Activated T-helper 1 cell treated with anti-CD3 and anti-CD28 coated beads, Interleukin-12 subunit alpha, Interleukin-12 subunit beta, Interleukin-2, Interleukin-4 antibody, amounts not matched to agents 30 ng/mL and 10 ng/mL and 1 ng/mL, durations not matched to agents 14 hours and 24 hours and 36 hours (primary cell): Measurements from ENCODE around the gene SMARCA2. TPM values are rescaled to one million over a fixed set of nuclear protein-coding genes. Genes with fewer than 3 reads are reported as not detected.
A peak's percentile ranks its signal among the peaks of the same experiment; 100 is the strongest.

Source experiments
- DNase-seq: peaks from one replicate; pipeline ENCODE4 v3.0.0; 2021; ENCODE audit warnings: low spot score
- H3K27ac Mint-ChIP-seq: one replicate; pipeline ENCODE4 v1.8.0; 2021; ENCODE audit warnings: mild to moderate bottlenecking, mixed read lengths
- H3K27me3 Mint-ChIP-seq: one replicate; pipeline ENCODE4 v1.8.0; 2022; ENCODE audit warnings: mild to moderate bottlenecking, moderate library complexity, mixed read lengths; ENCODE audit not compliant: insufficient read depth
- H3K36me3 Mint-ChIP-seq: one replicate; pipeline ENCODE4 v1.8.0; 2021; ENCODE audit warnings: low read depth, mixed read lengths
- H3K4me1 Mint-ChIP-seq: one replicate; pipeline ENCODE4 v1.8.0; 2021; ENCODE audit warnings: low read depth, mixed read lengths
- H3K4me3 Mint-ChIP-seq: one replicate; pipeline ENCODE4 v1.8.0; 2021; ENCODE audit warnings: mild to moderate bottlenecking, moderate library complexity, mixed read lengths
- H3K9me3 Mint-ChIP-seq: one replicate; pipeline ENCODE4 v1.8.0; 2021; ENCODE audit warnings: mixed read lengths
- intact Hi-C: fragments of 100-400 bp; cut with micrococcal nuclease; formaldehyde crosslinking; loops from one replicate; pipeline ENCODE4 v1.15.1; 2024
- total RNA-seq: library from RNA; stranded (reverse); gene quantifications from 2 replicates; pipeline ENCODE4 v1.2.3, GENCODE V29; 2022

Gene SMARCA2
- total RNA-seq, 1 donor from 2014 or later = 105 TPM

DNA sequence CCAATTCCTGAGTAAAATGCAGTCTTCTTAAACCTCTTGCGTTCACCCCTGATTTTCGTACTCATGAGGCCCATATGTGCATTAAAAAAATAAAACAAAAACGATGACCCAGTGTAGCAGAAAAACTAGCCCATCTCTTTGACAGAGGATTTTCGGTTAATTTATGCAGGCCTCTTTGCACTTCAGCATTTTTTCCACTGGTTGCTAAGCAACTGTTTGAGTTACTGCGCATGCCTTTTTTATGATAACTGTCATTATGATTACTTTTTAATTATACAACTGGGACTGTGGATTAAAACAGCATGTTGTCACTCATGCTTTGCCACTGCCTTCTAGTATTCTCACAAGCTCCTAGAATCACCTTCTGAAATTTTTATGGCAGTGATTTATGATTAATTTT, 165.0 kb downstream of the SMARCA2 start:
- no peaks in the 10 kb centered on the region for H3K9me3 Mint-ChIP-seq
- DNase-seq = no peak
- no peak overlapping the region for H3K27ac Mint-ChIP-seq
- H3K36me3 Mint-ChIP-seq = peaks cover 14% of the 10 kb centered on the region
- H3K4me1 Mint-ChIP-seq = no peaks in the 10 kb centered on the region
- intact Hi-C loops = loop anchor here (1.0 kb wide), 1 partner anchor 48 kb away; no protein-coding TSS in a partner anchor
- no peaks in the 10 kb centered on the region for H3K27me3 Mint-ChIP-seq
- H3K4me3 Mint-ChIP-seq = no peak overlapping the region

DNA sequence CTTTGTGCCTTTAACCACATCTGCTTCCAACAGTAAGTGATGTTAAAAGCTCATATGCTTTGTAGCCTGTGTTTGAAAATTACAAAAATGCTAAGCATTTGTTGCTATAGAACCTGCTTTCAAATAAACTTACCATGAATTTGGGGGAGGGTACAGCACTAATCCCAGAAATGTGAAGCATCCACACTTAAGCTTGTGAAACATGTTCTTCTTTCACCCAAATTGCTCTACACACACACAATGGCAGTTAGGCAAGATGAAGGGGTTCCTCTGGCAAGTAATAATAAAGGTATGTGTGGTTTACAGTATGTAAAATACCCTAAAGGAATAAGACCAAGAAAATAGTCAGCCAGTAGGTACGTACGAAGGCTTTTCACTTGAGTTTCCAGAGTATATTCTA, 165.6 kb downstream of the SMARCA2 start:
- peaks cover 17% of the 10 kb centered on the region for H3K36me3 Mint-ChIP-seq
- H3K27ac Mint-ChIP-seq = no peak overlapping the region
- no peak for DNase-seq
- H3K4me1 Mint-ChIP-seq = no peaks in the 10 kb centered on the region
- intact Hi-C loops = loop anchor here (1.0 kb wide), 1 partner anchor 48 kb away; no protein-coding TSS in a partner anchor
- no peaks in the 10 kb centered on the region for H3K27me3 Mint-ChIP-seq
- no peaks in the 10 kb centered on the region for H3K9me3 Mint-ChIP-seq
- H3K4me3 Mint-ChIP-seq = no peak overlapping the region

DNA sequence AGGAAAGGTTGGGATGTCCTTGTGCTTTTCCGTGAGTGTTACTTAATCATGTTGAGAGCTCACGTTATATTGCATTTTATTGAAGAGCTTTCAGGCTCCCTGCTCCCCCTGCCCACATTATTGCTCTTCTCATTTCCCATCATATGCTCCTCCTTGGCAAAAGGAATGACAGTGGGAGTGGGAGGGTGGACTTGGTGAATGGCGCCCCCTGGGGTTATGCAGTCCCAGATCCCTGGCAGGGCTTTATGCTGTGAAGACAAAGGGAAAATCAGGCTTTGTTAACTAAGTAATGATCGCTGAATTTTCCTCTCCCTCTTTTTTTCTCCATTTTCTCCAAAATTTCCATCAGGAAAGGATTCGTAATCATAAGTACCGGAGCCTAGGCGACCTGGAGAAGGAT, 166.6 kb downstream of the SMARCA2 start:
- no peak for DNase-seq
- Mint-ChIP-seq H3K27me3 (no peaks in the 10 kb centered on the region), H3K27ac (no peak overlapping the region), H3K36me3 (peaks cover 26% of the 10 kb centered on the region), H3K4me1 (no peaks in the 10 kb centered on the region), H3K4me3 (no peak overlapping the region), H3K9me3 (no peaks in the 10 kb centered on the region)
- intact Hi-C loops = no loop called here

DNA sequence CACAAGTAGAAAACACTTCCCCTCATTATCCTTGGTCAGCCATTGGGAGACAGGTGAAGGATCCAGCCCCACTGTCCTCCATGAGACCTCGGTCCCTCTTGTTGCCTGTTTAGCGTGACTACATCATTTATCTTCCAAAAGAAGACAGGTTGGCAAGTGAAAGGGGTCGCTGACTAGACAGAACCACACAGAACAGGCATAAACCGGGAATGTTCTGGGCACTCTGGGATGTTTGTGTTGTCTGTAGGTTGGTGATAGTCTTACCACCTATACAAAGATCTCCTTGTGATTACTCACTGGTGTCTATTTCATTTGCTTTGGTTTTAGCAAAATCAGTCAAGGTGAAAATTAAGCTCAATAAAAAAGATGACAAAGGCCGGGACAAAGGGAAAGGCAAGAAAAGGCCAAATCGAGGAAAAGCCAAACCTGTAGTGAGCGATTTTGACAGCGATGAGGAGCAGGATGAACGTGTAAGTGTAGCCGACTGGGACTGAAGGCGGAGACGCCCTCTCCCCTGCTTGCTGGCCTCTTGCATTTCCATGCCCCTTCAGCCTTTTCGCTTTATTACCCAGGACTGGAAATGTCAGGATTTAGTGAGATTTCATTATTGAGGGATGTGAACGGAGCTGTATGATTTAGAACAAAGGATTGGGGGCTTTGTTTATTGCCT, 175.9 kb downstream of the SMARCA2 start:
- Mint-ChIP-seq H3K9me3 (no peaks in the 10 kb centered on the region), H3K36me3 (peaks cover 59% of the 10 kb centered on the region), H3K27ac (no peak overlapping the region), H3K4me1 (peaks cover 14% of the 10 kb centered on the region), H3K27me3 (no peaks in the 10 kb centered on the region), H3K4me3 (no peak overlapping the region)
- intact Hi-C loops = loop anchor here (5.0 to 10.0 kb wide), 2 partner anchors 314 to 434 kb away; partner anchors contain the start of gene VLDLR
- DNase-seq = no peak

DNA sequence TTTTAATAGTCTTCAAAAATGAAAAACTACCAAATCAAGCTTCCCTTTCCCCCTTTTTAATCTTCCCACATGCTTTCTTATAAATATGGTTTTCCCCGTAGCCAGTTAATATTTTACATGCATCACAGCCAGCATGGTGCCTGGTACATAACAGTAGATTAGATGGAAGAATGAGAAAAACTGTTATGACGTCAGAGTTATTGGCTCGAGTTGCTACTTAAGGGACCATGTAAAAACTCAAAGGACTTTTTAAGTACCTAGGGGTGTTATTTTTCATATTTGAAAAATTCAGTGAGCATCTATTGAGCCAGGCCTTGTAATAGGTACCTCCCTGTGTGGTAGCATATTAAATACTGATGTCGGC, 176.4 kb downstream of the SMARCA2 start:
- Mint-ChIP-seq H3K9me3 (no peaks in the 10 kb centered on the region), H3K27ac (peak overlapping the region; percentile 95), H3K4me1 (peaks cover 14% of the 10 kb centered on the region), H3K4me3 (no peak overlapping the region), H3K36me3 (peaks cover 56% of the 10 kb centered on the region), H3K27me3 (no peaks in the 10 kb centered on the region)
- no peak for DNase-seq
- intact Hi-C loops = loop anchor here (5.0 to 10.0 kb wide), 2 partner anchors 314 to 433 kb away; partner anchors contain the start of gene VLDLR

DNA sequence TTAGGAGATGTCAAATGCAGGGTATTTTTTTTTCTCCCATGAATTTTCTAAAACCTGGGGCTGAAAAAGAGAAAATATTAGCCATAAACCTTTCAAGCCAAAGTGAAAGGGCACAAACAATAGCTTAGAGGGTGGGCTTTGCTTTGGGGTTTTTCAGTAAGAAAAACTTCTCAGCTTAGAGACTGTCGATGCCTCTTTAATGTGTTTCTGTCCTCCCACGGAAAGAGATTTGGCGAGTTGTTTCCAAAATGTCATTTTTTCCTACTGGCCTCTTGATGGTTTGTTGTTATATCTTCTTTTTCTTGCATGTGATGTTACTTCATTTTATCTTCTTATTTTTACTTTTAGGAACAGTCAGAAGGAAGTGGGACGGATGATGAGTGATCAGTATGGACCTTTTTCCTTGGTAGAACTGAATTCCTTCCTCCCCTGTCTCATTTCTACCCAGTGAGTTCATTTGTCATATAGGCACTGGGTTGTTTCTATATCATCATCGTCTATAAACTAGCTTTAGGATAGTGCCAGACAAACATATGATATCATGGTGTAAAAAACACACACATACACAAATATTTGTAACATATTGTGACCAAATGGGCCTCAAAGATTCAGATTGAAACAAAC, 177.3 kb downstream of the SMARCA2 start:
- intact Hi-C loops = loop anchor here (1.0 to 10.0 kb wide), 5 partner anchors 34 to 432 kb away; partner anchors contain the start of gene VLDLR
- Mint-ChIP-seq H3K4me3 (no peak overlapping the region), H3K9me3 (no peaks in the 10 kb centered on the region), H3K4me1 (peaks cover 14% of the 10 kb centered on the region), H3K27me3 (no peaks in the 10 kb centered on the region), H3K36me3 (peaks cover 49% of the 10 kb centered on the region), H3K27ac (peak overlapping the region; percentile 95)
- no peak for DNase-seq

DNA sequence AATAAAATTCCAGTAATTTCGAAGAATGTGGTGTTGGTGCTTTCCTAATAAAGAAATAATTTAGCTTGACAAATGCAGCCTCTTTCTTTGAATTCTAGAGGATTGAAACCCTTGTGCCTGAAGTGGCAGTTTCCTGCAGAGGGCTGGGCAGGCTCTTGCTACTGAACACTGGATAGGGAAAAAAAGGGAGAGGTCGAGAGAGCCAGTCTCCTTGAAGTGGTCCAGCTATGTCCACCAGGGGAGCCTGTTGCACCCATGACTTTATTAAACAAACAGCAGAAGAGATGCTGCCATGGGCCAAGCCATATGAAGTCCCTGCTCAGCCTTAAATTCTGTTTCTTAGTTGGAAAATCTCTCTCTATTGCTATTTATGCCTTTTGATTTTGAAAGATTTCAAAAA, 178.4 kb downstream of the SMARCA2 start:
- no peak for DNase-seq
- peaks cover 15% of the 10 kb centered on the region for H3K4me1 Mint-ChIP-seq
- no peak overlapping the region for H3K4me3 Mint-ChIP-seq
- H3K9me3 Mint-ChIP-seq = no peaks in the 10 kb centered on the region
- intact Hi-C loops = loop anchor here (2.0 to 10.0 kb wide), 4 partner anchors 35 to 431 kb away; partner anchors contain the start of gene VLDLR
- peaks cover 51% of the 10 kb centered on the region for H3K36me3 Mint-ChIP-seq
- H3K27ac Mint-ChIP-seq = peak overlapping the region; percentile 1
- no peaks in the 10 kb centered on the region for H3K27me3 Mint-ChIP-seq

DNA sequence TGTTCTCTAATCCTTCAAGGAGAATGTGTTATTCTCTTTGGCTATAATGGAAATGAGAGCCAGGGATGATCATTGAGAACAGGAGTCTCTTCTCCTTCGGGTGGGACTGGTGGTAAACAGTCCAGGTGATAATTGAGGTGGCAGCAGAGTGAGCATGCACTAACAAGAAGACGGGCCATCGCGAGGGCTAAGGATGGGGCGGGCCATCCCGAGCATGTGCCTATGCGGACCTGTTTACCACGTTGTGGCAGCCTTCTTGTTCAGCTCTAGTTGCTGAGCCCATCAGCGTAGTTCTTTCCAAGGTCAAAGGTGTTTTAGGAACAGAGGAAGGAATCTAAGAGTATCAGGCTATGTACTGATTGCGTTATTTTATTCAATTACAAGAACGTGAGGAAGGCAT, 180.1 kb downstream of the SMARCA2 start:
- peaks cover 45% of the 10 kb centered on the region for H3K36me3 Mint-ChIP-seq
- peaks cover 9% of the 10 kb centered on the region for H3K9me3 Mint-ChIP-seq
- no peak overlapping the region for H3K4me3 Mint-ChIP-seq
- no peak overlapping the region for H3K27ac Mint-ChIP-seq
- peaks cover 25% of the 10 kb centered on the region for H3K4me1 Mint-ChIP-seq
- no peak for DNase-seq
- intact Hi-C loops = loop anchor here (10.0 kb wide), 1 partner anchor 430 kb away; the partner anchor contains the start of gene VLDLR
- H3K27me3 Mint-ChIP-seq = no peaks in the 10 kb centered on the region

DNA sequence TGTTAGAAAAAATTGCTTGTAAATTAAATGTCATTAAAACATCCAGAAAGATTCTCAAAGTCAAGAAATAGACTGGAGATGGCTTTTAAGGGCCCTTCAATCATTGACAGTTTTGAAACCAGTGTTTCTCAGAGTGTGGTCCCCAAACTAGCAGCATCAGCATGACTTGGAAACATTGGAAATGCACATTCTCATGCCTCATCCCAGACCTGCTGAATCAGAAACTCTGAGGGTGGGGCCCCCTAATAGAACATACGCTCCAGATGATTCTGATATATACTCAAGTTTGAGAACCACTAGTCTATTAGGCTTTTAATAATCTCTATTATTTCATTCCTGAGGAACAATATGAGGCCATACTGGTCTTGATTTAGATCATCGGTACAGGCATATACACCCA, 181.6 kb downstream of the SMARCA2 start:
- peaks cover 39% of the 10 kb centered on the region for H3K36me3 Mint-ChIP-seq
- no peak overlapping the region for H3K27ac Mint-ChIP-seq
- peaks cover 9% of the 10 kb centered on the region for H3K9me3 Mint-ChIP-seq
- H3K27me3 Mint-ChIP-seq = no peaks in the 10 kb centered on the region
- intact Hi-C loops = loop anchor here (10.0 kb wide), 1 partner anchor 428 kb away; the partner anchor contains the start of gene VLDLR
- DNase-seq = no peak
- peaks cover 22% of the 10 kb centered on the region for H3K4me1 Mint-ChIP-seq
- no peak overlapping the region for H3K4me3 Mint-ChIP-seq

DNA sequence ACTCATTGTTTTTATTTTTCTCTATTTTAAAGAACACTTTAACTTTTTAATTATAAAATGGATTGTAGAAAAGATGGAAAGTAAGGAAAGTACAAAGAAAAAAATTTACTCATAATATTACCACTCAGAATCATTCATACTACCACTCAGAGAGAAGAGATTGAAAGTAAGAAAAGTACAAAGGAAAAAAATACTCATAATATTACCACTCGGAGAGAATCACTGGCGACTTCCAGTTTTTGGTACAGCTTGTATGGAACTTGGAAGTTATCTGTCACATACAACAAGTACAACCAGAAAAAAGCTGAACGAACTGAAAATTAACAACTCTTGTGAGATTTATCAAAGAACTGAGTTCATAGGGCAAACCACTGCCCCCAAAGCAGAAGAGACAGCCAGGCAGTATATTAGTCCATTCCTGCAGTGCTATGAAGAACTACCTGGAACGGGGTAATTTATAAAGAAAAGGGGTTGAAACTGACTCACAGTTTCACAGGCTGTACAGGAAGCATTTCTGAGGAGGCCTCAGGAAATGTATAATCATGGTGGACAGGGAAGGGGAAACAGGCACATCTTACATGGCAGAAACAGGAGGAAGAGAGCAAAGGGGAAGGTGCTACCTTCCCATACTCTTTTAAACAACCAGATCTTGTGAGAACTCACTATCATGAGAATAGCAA, 183.9 kb downstream of the SMARCA2 start:
- no peak for DNase-seq
- no peak overlapping the region for H3K4me3 Mint-ChIP-seq
- peaks cover 11% of the 10 kb centered on the region for H3K4me1 Mint-ChIP-seq
- no peaks in the 10 kb centered on the region for H3K27me3 Mint-ChIP-seq
- intact Hi-C loops = loop anchor here (10.0 kb wide), 1 partner anchor 426 kb away; the partner anchor contains the start of gene VLDLR
- H3K27ac Mint-ChIP-seq = peak overlapping the region; percentile 27
- peaks cover 9% of the 10 kb centered on the region for H3K9me3 Mint-ChIP-seq
- peaks cover 22% of the 10 kb centered on the region for H3K36me3 Mint-ChIP-seq

DNA sequence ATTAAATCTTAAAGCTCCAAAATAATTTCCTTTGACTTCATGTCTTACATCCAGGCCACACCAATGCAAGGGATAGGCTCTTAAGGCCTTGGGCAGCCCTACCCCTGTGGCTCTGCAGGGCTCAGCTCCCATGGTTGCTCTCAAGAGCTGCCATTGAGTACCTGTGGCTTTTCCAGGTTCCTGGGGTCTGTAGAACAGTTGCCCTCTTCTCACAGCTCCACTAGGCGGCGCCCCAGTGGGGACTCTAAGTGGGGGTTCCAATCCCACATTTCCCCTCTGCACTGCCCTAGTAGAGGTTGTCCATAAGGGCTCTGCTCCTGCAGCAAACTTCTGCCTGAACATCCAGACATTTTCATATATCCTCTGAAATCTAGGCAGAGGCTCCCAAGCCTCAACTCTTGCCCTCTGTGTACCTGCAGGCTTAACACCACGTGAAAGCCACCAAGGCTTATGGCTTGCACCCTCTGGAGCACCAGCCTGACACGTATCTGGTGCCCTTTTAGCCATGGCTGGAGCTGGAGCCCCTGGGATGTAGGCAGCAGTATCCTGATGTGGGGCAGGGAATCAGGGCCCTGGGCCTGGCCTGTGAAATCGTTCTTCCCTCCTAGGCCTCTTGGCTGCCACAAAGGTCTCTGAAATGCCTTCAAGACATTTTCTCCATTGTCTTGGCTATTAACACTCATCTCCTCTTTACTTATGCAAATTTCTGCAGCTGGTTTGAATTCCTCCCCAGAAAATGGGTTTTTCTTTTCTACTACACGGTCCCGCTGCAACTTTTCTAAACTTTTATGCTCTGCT, 185.1 kb downstream of the SMARCA2 start:
- H3K36me3 Mint-ChIP-seq = peaks cover 16% of the 10 kb centered on the region

DNA sequence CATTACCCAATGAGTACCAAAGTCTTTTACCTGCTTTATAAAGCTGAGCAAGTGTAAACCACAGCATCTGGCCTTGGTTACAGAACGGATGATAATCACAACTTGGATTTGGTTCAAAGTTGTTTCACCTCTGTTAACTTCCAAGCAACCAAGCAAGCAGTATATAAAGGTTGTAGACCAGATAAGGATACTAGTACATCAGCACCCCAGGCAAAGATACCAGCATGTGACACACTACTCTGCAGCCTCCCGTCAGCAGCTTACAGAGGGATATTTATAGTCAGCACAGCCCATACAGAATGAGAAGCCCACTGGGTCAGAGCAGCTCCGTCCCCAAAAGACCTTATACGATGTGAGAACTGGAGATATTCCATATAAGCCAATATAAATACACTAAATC, 193.3 kb downstream of the SMARCA2 start:
- Mint-ChIP-seq H3K4me3 (no peak overlapping the region), H3K4me1 (no peaks in the 10 kb centered on the region), H3K27me3 (no peaks in the 10 kb centered on the region), H3K9me3 (no peaks in the 10 kb centered on the region), H3K36me3 (no peaks in the 10 kb centered on the region), H3K27ac (no peak overlapping the region)
- no peak for DNase-seq
- intact Hi-C loops = no loop called here

More for the DNA sequence above, 185.1 kb downstream of the SMARCA2 start:
- peaks cover 9% of the 10 kb centered on the region for H3K9me3 Mint-ChIP-seq
- peaks cover 11% of the 10 kb centered on the region for H3K4me1 Mint-ChIP-seq
- DNase-seq = no peak
- no peak overlapping the region for H3K4me3 Mint-ChIP-seq
- intact Hi-C loops = loop anchor here (10.0 kb wide), 1 partner anchor 425 kb away; the partner anchor contains the start of gene VLDLR
- H3K27me3 Mint-ChIP-seq = no peaks in the 10 kb centered on the region
- H3K27ac Mint-ChIP-seq = peak overlapping the region; percentile 25
